Gastroesophageal sphincter (tissue), 3 donors: ENCODE data around the gene TMTC1.

ENCODE experiments used
- POLR2AphosphoS5 ChIP-seq: sonication (generic); formaldehyde crosslinking; IDR thresholded peaks from one replicate; pipeline ENCODE4 v1.6.1; 2017; ENCODE audit warnings: antibody characterized with exemption
- TF ChIP-seq, protein P1 (sequence below), 4 experiments: fragments of 200-600 bp in 2 of 4; fragments of 450-650 bp in 2 of 4; sonication (generic) in 1 of 4; IDR thresholded peaks; one replicate each; pipeline ENCODE4 v1.5.1; 2017 to 2019; ENCODE audit warnings: antibody characterized with exemption in 4 of 4, mild to moderate bottlenecking in 2 of 4, moderate library complexity in 2 of 4

GRCh38 chr12:29671742-29672141 lies 112.0 kb downstream of the TMTC1 start:
- TF ChIP-seq, protein P1, sequence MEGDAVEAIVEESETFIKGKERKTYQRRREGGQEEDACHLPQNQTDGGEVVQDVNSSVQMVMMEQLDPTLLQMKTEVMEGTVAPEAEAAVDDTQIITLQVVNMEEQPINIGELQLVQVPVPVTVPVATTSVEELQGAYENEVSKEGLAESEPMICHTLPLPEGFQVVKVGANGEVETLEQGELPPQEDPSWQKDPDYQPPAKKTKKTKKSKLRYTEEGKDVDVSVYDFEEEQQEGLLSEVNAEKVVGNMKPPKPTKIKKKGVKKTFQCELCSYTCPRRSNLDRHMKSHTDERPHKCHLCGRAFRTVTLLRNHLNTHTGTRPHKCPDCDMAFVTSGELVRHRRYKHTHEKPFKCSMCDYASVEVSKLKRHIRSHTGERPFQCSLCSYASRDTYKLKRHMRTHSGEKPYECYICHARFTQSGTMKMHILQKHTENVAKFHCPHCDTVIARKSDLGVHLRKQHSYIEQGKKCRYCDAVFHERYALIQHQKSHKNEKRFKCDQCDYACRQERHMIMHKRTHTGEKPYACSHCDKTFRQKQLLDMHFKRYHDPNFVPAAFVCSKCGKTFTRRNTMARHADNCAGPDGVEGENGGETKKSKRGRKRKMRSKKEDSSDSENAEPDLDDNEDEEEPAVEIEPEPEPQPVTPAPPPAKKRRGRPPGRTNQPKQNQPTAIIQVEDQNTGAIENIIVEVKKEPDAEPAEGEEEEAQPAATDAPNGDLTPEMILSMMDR (IDR thresholded peaks at IDR 0.05), result no peak
- TF ChIP-seq POLR2AphosphoS5, result no peak
